ENCODE results near the gene SOCS1.

DNA sequence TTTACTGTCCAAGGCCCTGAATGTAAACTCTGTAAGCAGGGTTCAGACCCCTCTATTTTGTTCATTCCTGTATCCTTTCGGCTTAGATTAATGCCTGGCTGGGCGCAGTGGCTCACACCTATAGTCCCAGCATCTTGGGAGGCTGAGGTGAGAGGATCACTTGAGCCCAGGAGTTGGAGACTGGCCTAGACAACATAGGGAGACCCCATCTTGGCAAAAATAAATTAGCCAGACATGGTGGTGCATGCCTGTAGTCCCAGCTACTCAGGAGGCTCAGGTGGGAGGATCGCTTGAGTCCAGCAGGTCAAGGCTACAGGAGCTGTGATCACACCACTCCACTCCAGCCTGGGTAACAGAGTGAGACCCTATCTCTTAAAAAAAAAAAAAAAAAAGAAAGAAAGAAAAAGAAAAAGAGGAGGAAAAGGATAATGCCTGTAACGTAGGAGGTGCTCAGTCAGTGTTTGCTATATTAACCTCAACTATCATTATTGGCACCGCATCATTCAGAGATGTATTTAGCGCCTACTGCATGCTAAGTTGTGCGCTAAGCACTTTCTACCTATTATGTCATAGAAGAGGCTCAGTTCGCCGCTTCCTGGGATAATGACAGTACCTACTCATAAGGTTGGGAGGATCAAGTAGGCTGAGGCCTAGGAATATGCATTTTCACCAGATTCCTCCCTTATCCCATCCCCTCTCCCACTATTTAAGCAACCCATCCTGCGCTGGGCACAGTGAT, 5.0 kb downstream of the SOCS1 start:
- TF ChIP-seq POLR2AphosphoS5 (IDR thresholded peaks at IDR 0.05; ENCODE audit: low read depth) (no peak), CTCF (IDR thresholded peaks at IDR 0.05; ENCODE audit: insufficient read depth, low read length) (no peak), GABPA (IDR thresholded peaks at IDR 0.05; ENCODE audit: low read depth) (no peak)
- TF ChIP-seq, protein P1, sequence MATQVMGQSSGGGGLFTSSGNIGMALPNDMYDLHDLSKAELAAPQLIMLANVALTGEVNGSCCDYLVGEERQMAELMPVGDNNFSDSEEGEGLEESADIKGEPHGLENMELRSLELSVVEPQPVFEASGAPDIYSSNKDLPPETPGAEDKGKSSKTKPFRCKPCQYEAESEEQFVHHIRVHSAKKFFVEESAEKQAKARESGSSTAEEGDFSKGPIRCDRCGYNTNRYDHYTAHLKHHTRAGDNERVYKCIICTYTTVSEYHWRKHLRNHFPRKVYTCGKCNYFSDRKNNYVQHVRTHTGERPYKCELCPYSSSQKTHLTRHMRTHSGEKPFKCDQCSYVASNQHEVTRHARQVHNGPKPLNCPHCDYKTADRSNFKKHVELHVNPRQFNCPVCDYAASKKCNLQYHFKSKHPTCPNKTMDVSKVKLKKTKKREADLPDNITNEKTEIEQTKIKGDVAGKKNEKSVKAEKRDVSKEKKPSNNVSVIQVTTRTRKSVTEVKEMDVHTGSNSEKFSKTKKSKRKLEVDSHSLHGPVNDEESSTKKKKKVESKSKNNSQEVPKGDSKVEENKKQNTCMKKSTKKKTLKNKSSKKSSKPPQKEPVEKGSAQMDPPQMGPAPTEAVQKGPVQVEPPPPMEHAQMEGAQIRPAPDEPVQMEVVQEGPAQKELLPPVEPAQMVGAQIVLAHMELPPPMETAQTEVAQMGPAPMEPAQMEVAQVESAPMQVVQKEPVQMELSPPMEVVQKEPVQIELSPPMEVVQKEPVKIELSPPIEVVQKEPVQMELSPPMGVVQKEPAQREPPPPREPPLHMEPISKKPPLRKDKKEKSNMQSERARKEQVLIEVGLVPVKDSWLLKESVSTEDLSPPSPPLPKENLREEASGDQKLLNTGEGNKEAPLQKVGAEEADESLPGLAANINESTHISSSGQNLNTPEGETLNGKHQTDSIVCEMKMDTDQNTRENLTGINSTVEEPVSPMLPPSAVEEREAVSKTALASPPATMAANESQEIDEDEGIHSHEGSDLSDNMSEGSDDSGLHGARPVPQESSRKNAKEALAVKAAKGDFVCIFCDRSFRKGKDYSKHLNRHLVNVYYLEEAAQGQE (IDR thresholded peaks at IDR 0.05; ENCODE audit: insufficient replicate concordance, low read depth) = no peak
